ENCODE measurements around the gene RBKS.

RBKS gene

DNA sequence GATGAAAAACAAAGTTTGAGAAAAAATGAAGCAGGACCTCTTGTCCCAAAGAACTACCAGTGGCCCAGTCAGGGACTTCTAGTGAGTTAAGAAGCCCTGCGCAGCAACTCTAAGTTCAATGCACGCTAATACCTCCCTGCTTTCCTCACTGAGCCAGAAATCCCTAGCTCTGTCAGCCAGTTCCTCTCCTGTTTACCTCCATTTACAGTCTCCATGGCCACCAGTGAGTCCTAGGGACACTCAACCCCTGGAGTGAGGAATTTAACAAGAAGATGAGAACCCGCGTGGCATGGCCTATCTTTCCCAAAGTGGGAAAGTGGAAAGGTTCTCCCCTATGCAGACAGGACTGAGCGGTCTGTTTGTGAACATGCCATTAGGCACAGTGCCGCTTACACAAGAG lies 87.6 kb downstream of the RBKS start:
- Histone ChIP-seq H3K27ac (replicated peaks) (no peak overlapping the region), H3K4me3 (replicated peaks; ENCODE audit: insufficient read depth, low read length) (no peak overlapping the region), H3K27me3 (ENCODE audit: insufficient read depth, poor library complexity, severe bottlenecking) (no peaks in the 10 kb centered on the region)
- TF ChIP-seq, protein P1, sequence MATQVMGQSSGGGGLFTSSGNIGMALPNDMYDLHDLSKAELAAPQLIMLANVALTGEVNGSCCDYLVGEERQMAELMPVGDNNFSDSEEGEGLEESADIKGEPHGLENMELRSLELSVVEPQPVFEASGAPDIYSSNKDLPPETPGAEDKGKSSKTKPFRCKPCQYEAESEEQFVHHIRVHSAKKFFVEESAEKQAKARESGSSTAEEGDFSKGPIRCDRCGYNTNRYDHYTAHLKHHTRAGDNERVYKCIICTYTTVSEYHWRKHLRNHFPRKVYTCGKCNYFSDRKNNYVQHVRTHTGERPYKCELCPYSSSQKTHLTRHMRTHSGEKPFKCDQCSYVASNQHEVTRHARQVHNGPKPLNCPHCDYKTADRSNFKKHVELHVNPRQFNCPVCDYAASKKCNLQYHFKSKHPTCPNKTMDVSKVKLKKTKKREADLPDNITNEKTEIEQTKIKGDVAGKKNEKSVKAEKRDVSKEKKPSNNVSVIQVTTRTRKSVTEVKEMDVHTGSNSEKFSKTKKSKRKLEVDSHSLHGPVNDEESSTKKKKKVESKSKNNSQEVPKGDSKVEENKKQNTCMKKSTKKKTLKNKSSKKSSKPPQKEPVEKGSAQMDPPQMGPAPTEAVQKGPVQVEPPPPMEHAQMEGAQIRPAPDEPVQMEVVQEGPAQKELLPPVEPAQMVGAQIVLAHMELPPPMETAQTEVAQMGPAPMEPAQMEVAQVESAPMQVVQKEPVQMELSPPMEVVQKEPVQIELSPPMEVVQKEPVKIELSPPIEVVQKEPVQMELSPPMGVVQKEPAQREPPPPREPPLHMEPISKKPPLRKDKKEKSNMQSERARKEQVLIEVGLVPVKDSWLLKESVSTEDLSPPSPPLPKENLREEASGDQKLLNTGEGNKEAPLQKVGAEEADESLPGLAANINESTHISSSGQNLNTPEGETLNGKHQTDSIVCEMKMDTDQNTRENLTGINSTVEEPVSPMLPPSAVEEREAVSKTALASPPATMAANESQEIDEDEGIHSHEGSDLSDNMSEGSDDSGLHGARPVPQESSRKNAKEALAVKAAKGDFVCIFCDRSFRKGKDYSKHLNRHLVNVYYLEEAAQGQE (IDR thresholded peaks at IDR 0.05; ENCODE audit: insufficient replicate concordance, low read depth), result no peak
- TF ChIP-seq POLR2AphosphoS5 (IDR thresholded peaks at IDR 0.05; ENCODE audit: low read depth) (no peak), SPI1 (IDR thresholded peaks at IDR 0.05; ENCODE audit: borderline replicate concordance, low read depth) (no peak), GABPA (IDR thresholded peaks at IDR 0.05; ENCODE audit: low read depth) (no peak)
- TF ChIP-seq, protein P2, sequence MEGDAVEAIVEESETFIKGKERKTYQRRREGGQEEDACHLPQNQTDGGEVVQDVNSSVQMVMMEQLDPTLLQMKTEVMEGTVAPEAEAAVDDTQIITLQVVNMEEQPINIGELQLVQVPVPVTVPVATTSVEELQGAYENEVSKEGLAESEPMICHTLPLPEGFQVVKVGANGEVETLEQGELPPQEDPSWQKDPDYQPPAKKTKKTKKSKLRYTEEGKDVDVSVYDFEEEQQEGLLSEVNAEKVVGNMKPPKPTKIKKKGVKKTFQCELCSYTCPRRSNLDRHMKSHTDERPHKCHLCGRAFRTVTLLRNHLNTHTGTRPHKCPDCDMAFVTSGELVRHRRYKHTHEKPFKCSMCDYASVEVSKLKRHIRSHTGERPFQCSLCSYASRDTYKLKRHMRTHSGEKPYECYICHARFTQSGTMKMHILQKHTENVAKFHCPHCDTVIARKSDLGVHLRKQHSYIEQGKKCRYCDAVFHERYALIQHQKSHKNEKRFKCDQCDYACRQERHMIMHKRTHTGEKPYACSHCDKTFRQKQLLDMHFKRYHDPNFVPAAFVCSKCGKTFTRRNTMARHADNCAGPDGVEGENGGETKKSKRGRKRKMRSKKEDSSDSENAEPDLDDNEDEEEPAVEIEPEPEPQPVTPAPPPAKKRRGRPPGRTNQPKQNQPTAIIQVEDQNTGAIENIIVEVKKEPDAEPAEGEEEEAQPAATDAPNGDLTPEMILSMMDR (IDR thresholded peaks at IDR 0.05; ENCODE audit: insufficient read depth, low read length), result no peak
- no peak for DNase-seq (ENCODE audit: low read depth in 1 of 2, low spot score in 1 of 2)

DNA sequence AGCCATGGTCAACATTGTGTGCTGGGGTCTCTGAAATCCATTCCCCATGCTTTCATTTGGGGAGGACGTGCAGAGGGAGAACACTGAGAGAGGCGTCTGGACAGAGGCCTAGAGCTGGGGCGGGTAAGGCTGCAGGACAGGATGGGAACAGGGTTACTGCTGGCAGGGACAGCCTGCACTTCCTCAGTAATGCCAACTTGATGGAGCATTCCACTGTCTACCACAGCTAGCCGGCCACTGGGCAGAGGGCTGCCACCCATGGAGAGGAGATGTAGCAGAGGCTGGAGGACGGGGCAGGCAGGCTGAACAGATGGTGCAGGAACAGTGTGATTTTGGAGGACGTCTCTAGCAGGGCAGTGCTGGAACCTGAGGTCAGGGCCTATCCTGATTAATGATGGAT lies 89.3 kb downstream of the RBKS start:
- TF ChIP-seq, protein P2 (IDR thresholded peaks at IDR 0.05; ENCODE audit: insufficient read depth, low read length), result no peak
- TF ChIP-seq SPI1 (IDR thresholded peaks at IDR 0.05; ENCODE audit: borderline replicate concordance, low read depth), result no peak
- no peak for TF ChIP-seq GABPA (IDR thresholded peaks at IDR 0.05; ENCODE audit: low read depth)
- TF ChIP-seq POLR2AphosphoS5 (IDR thresholded peaks at IDR 0.05; ENCODE audit: low read depth), result no peak
- TF ChIP-seq, protein P1 (IDR thresholded peaks at IDR 0.05; ENCODE audit: insufficient replicate concordance, low read depth), result no peak
- Histone ChIP-seq H3K27me3 (ENCODE audit: insufficient read depth, poor library complexity, severe bottlenecking) (no peaks in the 10 kb centered on the region), H3K4me3 (replicated peaks; ENCODE audit: insufficient read depth, low read length) (no peak overlapping the region), H3K27ac (replicated peaks) (no peak overlapping the region)
- no peak for DNase-seq (ENCODE audit: low read depth in 1 of 2, low spot score in 1 of 2)

DNA sequence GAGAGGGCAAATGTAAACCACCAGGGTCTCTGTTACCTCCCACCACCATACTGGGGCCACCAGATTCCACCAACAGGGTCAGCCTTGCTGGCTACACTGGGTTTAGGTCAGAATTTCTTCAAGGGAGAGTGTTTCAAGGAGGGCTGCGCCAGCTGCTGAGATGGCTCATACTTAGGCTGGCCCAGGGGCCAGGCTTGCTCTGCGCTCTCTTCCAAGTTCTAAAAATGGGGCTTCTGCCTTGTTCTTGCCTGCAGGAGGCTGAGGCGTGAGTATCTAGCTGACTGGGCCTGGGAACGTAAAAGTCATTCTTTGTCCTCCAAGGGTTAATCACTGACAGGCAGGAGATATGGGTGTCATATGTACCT lies 90.6 kb downstream of the RBKS start:
- no peak for DNase-seq (ENCODE audit: low read depth in 1 of 2, low spot score in 1 of 2)
- no peak overlapping the region for H3K4me3 ChIP-seq (replicated peaks; ENCODE audit: insufficient read depth, low read length)
- no peak overlapping the region for H3K27ac ChIP-seq (replicated peaks)
- TF ChIP-seq, protein P1 (IDR thresholded peaks at IDR 0.05; ENCODE audit: insufficient replicate concordance, low read depth), result no peak
- TF ChIP-seq, protein P2 (IDR thresholded peaks at IDR 0.05; ENCODE audit: insufficient read depth, low read length), result no peak
- no peak for TF ChIP-seq GABPA (IDR thresholded peaks at IDR 0.05; ENCODE audit: low read depth)
- TF ChIP-seq POLR2AphosphoS5 (IDR thresholded peaks at IDR 0.05; ENCODE audit: low read depth), result no peak
- no peak for TF ChIP-seq SPI1 (IDR thresholded peaks at IDR 0.05; ENCODE audit: borderline replicate concordance, low read depth)
- no peaks in the 10 kb centered on the region for H3K27me3 ChIP-seq (ENCODE audit: insufficient read depth, poor library complexity, severe bottlenecking)

Measured in HL-60 (cell line).